ENCODE results near the gene MAD1L1. TPM values are rescaled to one million over a fixed set of nuclear protein-coding genes. Genes with fewer than 3 reads are reported as not detected.
A peak's percentile ranks its signal among the peaks of the same experiment; 100 is the strongest.

Gene MAD1L1
- total and polyA plus RNA-seq, 8 donors, result 21.4 to 58.8 (median 22.5) TPM

DNA sequence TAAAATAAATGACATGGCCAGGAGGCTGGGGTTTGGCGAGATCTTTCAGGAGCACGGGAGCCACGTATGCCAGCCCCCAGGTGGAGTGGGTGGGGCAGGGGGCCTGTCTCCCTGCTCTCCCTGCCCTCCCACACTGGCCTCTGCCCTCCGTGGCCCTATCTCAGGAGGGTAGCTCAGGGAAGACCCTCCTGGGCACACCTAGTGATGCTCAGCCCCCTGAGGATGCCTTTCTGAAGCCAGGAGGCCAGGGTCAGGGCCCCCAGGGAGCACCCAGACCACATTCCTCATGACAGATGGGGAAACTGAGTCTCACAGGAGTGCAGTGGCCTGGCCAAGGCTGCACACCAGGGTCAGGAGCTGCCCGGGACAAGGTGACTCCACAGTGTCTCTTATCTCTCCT lies 339.3 kb downstream of the MAD1L1 start:
- Histone ChIP-seq H3K9me3 (peaks cover 0 to under 1% of the 10 kb centered on the region in 2 donors), H3K36me3 (peaks cover 0 to 64% of the 10 kb centered on the region in 2 donors), H3K27me3 (no peaks in the 10 kb centered on the region), H3K4me3 (no peak overlapping the region), H3K27ac (no peak overlapping the region), H3K4me1 (no peaks in the 10 kb centered on the region)
- ATAC-seq (no peak), DNase-seq (peak in 1 of 4 donors; percentile 50)
- TF ChIP-seq, protein P1, sequence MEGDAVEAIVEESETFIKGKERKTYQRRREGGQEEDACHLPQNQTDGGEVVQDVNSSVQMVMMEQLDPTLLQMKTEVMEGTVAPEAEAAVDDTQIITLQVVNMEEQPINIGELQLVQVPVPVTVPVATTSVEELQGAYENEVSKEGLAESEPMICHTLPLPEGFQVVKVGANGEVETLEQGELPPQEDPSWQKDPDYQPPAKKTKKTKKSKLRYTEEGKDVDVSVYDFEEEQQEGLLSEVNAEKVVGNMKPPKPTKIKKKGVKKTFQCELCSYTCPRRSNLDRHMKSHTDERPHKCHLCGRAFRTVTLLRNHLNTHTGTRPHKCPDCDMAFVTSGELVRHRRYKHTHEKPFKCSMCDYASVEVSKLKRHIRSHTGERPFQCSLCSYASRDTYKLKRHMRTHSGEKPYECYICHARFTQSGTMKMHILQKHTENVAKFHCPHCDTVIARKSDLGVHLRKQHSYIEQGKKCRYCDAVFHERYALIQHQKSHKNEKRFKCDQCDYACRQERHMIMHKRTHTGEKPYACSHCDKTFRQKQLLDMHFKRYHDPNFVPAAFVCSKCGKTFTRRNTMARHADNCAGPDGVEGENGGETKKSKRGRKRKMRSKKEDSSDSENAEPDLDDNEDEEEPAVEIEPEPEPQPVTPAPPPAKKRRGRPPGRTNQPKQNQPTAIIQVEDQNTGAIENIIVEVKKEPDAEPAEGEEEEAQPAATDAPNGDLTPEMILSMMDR (IDR thresholded peaks at IDR 0.05), result no peak
- intact Hi-C loops (cut with DNase I), result no loop called here

DNA sequence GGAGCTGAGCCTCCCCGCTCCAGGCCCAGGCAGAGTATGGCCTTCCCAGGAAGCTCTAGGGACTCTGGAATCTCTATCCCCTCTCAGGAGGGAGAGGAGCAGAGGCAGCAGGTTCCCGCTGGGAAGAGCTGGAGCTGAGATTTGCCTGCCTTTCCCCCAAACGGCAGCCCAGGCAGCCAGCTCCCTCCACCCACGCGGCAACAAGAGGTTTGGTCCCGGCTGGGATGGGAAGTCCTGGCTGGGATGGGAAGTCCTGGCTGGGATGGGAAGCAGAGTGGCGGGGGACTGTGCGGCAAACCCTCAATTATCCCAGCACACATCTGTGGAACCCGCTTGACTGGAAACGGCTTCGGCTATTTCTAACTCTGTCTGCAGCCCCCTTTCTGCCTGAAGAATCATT lies 339.7 kb downstream of the MAD1L1 start:
- H3K4me3 ChIP-seq, result no peak overlapping the region
- no peaks in the 10 kb centered on the region for H3K27me3 ChIP-seq
- peaks cover 0 to 64% of the 10 kb centered on the region in 2 donors for H3K36me3 ChIP-seq
- H3K4me1 ChIP-seq, result no peaks in the 10 kb centered on the region
- peaks cover 0 to 2% of the 10 kb centered on the region in 2 donors for H3K9me3 ChIP-seq
- ATAC-seq (no peak), DNase-seq (peak in 1 of 4 donors; percentile 21)
- intact Hi-C loops (cut with DNase I), result no loop called here
- TF ChIP-seq, protein P1 (IDR thresholded peaks at IDR 0.05), result no peak
- H3K27ac ChIP-seq, result no peak overlapping the region

DNA sequence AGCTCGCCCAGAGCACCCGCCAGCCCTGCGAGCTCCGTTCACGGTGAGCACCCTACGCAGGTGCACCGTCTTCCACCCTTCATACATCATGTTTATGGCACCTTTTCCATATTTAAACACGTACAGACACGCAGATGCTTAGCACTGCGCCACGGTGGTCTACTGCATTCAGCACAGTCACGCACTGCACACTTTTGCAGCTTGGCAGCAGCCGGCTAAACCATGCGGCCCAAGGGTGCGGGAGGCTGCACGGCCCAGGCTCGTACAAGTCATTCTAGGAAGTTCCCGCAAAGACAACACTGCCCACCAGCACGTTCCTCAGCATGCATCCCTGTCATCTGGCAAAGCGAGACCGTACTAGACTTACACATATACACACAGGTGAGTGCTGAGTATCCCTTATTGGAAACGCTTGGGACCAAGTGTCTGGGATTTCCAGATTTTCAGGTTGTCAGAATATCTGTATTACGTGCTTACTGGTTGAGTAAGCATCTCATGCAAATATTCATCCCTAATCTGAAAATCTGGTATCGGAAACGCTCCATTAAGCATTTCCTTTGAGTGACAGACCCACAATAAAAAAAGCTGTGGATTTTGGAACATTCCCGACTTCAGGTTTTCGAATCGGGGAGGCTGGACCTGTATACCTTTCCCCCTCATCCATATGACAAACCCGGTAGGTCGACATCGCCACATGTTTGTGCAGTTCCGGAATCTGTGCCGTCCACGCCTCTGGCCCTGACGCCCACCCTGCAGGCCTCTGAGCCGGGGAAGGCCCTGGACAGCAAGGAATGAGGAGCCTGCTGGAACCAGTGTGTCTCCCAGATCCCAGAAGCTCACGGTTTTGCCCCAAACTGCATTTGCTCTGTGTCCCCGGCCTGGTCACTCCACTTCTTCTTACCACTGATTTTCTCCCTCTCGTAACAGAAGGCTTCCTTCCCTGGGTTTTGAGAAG lies 340.5 kb downstream of the MAD1L1 start:
- DNase-seq (peak in 1 of 4 donors; percentile 68), ATAC-seq (no peak)
- H3K4me1 ChIP-seq, result no peaks in the 10 kb centered on the region
- H3K9me3 ChIP-seq, result peaks cover 0 to 2% of the 10 kb centered on the region in 2 donors
- H3K27ac ChIP-seq, result no peak overlapping the region
- intact Hi-C loops (cut with DNase I), result no loop called here
- H3K27me3 ChIP-seq, result no peaks in the 10 kb centered on the region
- H3K36me3 ChIP-seq, result peaks cover 0 to 64% of the 10 kb centered on the region in 2 donors
- H3K4me3 ChIP-seq, result no peak overlapping the region
- TF ChIP-seq, protein P1 (IDR thresholded peaks at IDR 0.05), result no peak

DNA sequence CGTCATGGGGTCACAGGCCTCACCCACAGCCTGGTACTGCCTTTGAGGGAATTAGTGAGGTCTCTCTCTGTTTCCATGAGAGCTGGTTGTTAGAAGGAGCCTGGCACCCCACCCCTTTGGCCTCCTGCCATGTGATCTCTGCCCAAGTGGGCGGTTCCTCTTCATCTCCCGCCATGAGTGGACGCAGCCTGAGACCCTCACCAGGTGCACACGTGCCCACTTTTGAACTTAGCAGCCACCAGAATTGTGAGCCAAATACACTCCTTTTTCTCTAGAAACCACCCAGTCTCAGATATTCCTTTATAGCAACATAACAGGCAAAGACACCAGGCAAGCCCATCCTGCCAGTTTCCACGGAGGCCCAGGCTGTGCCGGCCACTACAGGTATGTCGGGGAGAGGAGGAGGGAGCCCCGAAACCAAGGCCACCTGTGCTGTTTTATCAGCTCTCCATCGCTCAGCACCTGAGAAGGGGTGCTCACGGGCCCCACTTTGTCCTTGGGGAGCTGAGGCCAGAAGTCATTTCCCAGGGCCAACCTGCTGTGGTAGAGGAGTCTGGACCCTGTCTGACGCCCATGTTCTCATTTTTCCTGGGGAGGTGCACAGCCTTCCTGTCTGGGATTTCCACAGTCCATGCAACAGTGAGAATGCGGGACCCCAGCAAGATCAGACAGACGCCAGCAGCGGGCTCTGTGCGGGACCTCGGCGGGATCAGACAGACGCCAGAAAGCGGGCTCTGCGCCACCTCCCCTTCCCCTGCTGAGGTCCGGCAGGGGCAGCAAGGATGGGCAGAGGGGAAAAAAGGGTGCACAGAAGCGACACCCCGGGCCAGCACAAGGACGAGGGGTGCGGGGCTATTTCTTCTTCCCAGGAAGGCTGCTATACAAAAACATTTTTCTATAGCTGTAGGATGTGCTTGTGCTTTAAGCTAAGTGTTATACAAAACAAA lies 342.2 kb downstream of the MAD1L1 start:
- intact Hi-C loops (cut with DNase I), result no loop called here
- Histone ChIP-seq H3K4me1 (no peaks in the 10 kb centered on the region), H3K9me3 (peaks cover 0 to 2% of the 10 kb centered on the region in 2 donors), H3K4me3 (no peak overlapping the region), H3K27me3 (no peaks in the 10 kb centered on the region), H3K36me3 (peaks cover 0 to 58% of the 10 kb centered on the region in 2 donors), H3K27ac (no peak overlapping the region)
- TF ChIP-seq, protein P1 (IDR thresholded peaks at IDR 0.05), result no peak
- ATAC-seq (no peak), DNase-seq (peak in 1 of 4 donors; percentile 59)

All from left lung (tissue), 10 donors.